Measurements from ENCODE around the gene CYLC2.

The CYLC2 gene

DNA sequence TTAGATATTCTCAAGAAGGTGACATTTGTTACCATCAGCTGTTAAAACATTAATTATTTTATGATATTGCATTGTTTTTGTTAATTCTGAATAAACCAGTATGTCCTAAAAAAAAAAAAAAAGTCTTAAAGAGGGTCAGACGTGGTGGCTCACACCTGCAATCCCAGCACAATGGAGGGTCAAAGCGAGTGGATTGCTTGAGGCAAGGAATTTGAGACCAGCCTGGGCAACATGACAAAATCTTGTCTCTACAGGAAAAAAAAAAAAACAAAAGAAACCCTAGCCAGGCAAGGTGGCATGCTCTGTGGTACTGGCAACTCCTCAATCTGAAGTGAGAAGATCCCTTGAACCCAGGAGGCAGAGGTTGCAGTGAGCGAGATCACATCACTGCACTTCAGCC, 46.8 kb downstream of the CYLC2 start:
- no peak overlapping the region for H3K27ac ChIP-seq
- no peak for TF ChIP-seq CTCF (IDR thresholded peaks at IDR 0.05)
- no peak for DNase-seq (ENCODE audit: low spot score)
- no peak overlapping the region for H3K4me3 ChIP-seq
